Effector memory CD4-positive, alpha-beta T cell (primary cell): ENCODE results near the gene TNPO2.

Source experiments
- DNase-seq, 3 donors: peaks; one replicate each; pipeline ENCODE4 v3.0.0-alpha.2; 2020
- H3K27ac ChIP-seq: 2 replicates; pipeline ENCODE4 v1.7.0; 2013; ENCODE audit warnings: mild to moderate bottlenecking, low read length, moderate library complexity; ENCODE audit not compliant: insufficient read depth, poor library complexity, severe bottlenecking
- H3K27me3 ChIP-seq: replicated peaks from 2 replicates; pipeline ENCODE4 v1.7.0; 2013; ENCODE audit warnings: mild to moderate bottlenecking, low read length; ENCODE audit not compliant: insufficient read depth, control insufficient read depth, poor library complexity, severe bottlenecking
- H3K36me3 ChIP-seq: 2 replicates; pipeline ENCODE4 v1.7.0; 2013; ENCODE audit warnings: mild to moderate bottlenecking, low read length, moderate library complexity; ENCODE audit not compliant: control insufficient read depth, insufficient read depth
- H3K4me1 ChIP-seq: 2 replicates; pipeline ENCODE4 v1.7.0; 2013; ENCODE audit warnings: low read length, mild to moderate bottlenecking; ENCODE audit not compliant: control insufficient read depth, insufficient read depth, poor library complexity, severe bottlenecking
- H3K4me3 ChIP-seq: 2 replicates; pipeline ENCODE4 v1.7.0; 2013; ENCODE audit warnings: low read length, low read depth, mild to moderate bottlenecking; ENCODE audit not compliant: insufficient read depth, poor library complexity, severe bottlenecking
- H3K9me3 ChIP-seq: 2 replicates; pipeline ENCODE4 v1.7.0; 2013; ENCODE audit warnings: mild to moderate bottlenecking, low read length, moderate library complexity; ENCODE audit not compliant: control insufficient read depth
- total RNA-seq, 3 donors: gene quantifications; one replicate each; lab custom pipeline; 2026; lab: John Stamatoyannopoulos, UW

TNPO2 gene
- 55.5 to 59.8 (median 56.5) reads per million in 3 donors for total RNA-seq

DNA sequence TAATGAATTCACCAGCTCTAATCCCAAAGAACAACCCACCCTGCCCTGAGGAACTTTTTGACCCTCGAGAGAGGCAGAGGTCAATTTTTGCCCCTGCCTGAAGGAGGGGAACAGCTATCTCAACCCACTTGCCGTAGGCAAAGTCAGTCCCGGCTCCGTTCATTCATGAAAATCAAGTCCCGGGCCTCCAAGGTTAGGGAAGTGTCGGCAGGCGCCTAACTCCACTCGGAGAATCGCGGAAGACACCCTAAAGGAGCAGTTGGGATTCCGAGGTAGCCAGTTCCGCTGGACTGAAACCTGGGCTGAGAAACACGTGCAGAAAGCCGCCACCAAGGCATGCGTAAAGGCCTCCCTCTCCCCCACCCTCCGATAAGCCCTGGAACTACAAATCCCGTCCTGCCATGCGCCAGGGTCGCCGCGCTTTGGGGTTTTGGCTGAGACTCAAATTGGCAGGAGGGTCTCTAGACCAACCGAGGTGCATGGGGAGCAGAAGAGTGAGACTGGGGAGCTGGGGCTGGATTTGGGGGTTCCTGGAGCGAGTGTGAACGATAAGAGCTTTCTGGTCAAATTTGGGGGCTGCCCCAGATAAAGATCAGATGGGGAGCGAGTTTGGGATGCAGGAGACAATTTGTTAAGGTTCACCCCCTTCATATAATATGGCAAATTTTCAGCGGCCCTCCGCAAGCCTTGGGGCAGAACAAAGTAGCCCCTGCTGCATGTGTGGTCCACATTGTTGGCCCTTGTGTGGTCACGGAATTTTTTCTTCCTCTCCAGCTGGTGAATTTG is at the start of gene TNPO2:
TNPO2 (minus strand) TSS at position 292 of the 786 bp plus-strand sequence. CDS start 2,955 bp downstream, outside the sequence.
- H3K4me1 ChIP-seq, result peaks cover 19% of the 10 kb centered on the region
- H3K36me3 ChIP-seq, result peaks cover 10% of the 10 kb centered on the region
- H3K4me3 ChIP-seq, result peak within 1 kb of the TSS; percentile 55
- H3K27me3 ChIP-seq, result no peaks in the 10 kb centered on the region
- H3K27ac ChIP-seq, result peak within 1 kb of the TSS; percentile 75
- no peaks in the 10 kb centered on the region for H3K9me3 ChIP-seq
- peak in 2 of 3 donors; percentile 26 to 38 for DNase-seq

DNA sequence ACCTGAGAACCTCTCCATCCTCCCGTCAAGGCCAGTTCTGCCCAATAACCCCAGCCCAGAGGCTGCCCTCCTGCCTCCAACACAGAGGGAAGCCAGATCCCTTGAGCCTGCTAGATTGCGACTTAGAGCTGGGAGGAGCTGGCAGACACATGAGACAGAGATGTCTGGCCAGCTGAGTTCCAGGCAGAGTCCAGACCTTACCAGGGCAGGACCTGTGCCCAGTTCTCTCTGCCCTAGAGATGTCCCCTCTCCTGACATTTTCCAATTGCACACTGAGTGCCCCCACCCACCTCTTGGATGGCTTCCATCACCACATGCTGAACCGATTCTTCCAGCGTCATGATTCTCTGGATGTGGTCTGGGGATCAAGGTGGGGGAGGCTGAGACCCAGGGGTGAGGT is 48.6 kb upstream of the TNPO2 start:
- H3K27ac ChIP-seq, result no peak overlapping the region
- no peak for DNase-seq
- H3K4me1 ChIP-seq, result peaks cover 10% of the 10 kb centered on the region
- H3K9me3 ChIP-seq, result no peaks in the 10 kb centered on the region
- H3K27me3 ChIP-seq, result no peaks in the 10 kb centered on the region
- H3K4me3 ChIP-seq, result no peak overlapping the region
- no peaks in the 10 kb centered on the region for H3K36me3 ChIP-seq

DNA sequence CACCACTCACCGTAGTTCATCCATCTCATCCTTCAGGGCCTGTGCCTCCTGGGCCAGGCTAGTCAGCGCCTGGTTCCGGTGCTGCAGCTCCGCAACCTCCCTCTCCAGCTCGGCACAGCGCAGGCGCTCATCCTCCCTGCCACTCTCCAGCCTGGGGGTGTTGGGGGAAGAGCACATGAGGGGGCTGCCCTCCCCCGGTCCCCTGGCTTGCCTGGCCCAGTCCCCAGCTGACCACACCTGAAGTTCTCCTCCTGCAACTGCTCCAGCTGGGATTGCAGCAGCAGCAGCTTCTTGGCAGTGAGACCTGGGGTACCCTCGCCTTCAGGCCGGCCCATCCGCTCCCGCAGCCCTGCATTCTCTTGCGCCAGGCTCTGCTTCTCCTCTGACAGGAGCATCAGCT is 47.2 kb upstream of the TNPO2 start:
- Histone ChIP-seq H3K27ac (no peak overlapping the region), H3K36me3 (no peaks in the 10 kb centered on the region), H3K27me3 (no peaks in the 10 kb centered on the region), H3K9me3 (no peaks in the 10 kb centered on the region), H3K4me3 (no peak overlapping the region), H3K4me1 (peaks cover 7% of the 10 kb centered on the region)
- DNase-seq, result no peak

DNA sequence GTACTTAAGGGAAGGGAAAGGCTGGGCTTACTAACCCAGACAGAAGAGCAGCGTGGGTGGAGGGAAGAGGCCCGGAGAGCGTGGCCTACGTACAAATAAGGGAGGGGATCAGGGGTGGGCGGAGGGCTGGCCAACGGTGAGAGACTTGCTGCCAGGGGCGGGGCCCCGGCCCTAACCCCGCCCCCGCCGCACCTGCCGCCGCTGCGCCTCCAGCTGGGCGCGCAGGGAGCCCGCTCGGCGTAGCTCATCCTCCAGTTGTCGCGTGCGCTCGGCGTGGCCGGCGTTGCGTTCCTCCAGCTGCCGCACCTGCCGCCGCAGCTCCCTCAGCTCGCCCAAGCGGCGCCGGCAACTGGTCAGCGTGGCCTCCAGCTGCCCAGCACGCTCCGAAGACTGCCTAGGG is 46.0 kb upstream of the TNPO2 start:
- peaks cover 7% of the 10 kb centered on the region for H3K4me1 ChIP-seq
- H3K9me3 ChIP-seq, result no peaks in the 10 kb centered on the region
- H3K27ac ChIP-seq, result no peak overlapping the region
- DNase-seq, result peak in 2 of 3 donors; percentile 48 to 63
- H3K4me3 ChIP-seq, result no peak overlapping the region
- no peaks in the 10 kb centered on the region for H3K36me3 ChIP-seq
- H3K27me3 ChIP-seq, result no peaks in the 10 kb centered on the region

DNA sequence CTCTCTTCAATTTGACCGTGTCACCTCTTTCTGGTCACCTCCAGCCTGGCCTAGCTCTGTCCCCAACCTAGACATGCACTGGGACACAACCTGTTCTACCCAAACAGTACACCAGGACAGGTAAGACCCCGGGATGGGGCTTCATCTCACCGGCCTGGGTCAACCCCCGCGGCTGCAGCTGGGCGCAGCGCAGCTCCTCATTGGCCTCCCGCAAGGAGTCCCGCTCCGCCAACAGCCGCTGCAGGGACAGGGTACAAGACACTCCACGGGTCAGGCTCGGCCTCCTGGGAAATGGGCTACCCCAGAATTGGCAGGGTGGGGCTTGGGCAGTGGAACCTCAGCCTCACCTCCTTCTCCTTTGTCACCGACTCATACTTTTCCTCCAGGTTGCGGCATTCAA is 43.9 kb upstream of the TNPO2 start:
- DNase-seq, result no peak
- Histone ChIP-seq H3K36me3 (no peaks in the 10 kb centered on the region), H3K27ac (no peak overlapping the region), H3K27me3 (no peaks in the 10 kb centered on the region), H3K4me3 (no peak overlapping the region), H3K4me1 (peaks cover 7% of the 10 kb centered on the region), H3K9me3 (no peaks in the 10 kb centered on the region)

DNA sequence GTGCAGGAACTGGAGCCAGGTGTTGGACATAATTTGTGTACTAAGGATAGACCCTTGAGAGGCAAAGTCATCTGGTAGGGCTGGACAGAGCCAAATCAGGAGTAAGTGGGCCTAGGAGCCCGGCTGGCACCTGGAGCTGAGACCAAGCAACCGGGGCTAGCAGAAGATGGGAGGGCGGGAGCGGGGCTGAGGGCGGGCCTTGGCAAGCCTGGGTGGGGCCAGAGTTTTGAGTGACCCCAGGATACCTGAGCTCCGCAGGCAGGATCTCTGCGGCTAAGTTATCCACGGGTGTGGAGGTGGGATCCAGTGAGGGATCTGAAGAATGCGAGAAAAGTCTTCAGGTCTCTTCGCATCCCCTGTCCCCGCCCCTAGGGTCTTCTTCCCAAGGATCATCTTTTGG is 43.4 kb upstream of the TNPO2 start:
- H3K27ac ChIP-seq, result no peak overlapping the region
- no peaks in the 10 kb centered on the region for H3K36me3 ChIP-seq

DNA sequence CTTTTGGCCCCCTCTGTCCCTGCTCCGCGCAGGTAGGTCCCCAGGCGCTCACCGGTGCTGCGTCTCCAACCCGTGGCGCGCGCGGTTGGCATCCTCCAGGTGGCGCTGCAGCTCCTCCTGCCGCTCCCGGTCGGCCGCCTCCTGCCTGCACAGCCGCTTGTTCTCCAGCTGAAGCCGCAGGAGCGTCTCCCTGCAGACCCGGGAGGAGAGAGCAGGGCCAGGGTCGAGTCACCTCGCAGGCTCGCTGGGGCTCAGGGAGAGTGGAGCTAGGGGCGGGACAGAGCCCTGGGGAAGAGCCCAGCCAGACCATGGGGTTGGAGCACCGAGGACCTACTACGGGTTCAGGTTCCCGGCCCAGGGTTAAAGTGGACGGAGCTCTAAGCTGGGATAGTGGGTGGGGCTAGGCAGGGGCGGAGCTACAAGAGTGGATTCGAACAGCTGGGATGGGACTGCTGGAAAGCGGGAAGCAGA is 42.4 kb upstream of the TNPO2 start:
- H3K36me3 ChIP-seq, result no peaks in the 10 kb centered on the region
- no peaks in the 10 kb centered on the region for H3K9me3 ChIP-seq
- H3K4me1 ChIP-seq, result peaks cover 7% of the 10 kb centered on the region
- no peak overlapping the region for H3K4me3 ChIP-seq
- H3K27me3 ChIP-seq, result no peaks in the 10 kb centered on the region
- H3K27ac ChIP-seq, result no peak overlapping the region
- peak in 2 of 3 donors; percentile 69 to 77 for DNase-seq

More for the DNA sequence above, 43.4 kb upstream of the TNPO2 start:
- no peaks in the 10 kb centered on the region for H3K9me3 ChIP-seq
- H3K27me3 ChIP-seq, result no peaks in the 10 kb centered on the region
- H3K4me3 ChIP-seq, result no peak overlapping the region
- no peak for DNase-seq
- peaks cover 7% of the 10 kb centered on the region for H3K4me1 ChIP-seq

DNA sequence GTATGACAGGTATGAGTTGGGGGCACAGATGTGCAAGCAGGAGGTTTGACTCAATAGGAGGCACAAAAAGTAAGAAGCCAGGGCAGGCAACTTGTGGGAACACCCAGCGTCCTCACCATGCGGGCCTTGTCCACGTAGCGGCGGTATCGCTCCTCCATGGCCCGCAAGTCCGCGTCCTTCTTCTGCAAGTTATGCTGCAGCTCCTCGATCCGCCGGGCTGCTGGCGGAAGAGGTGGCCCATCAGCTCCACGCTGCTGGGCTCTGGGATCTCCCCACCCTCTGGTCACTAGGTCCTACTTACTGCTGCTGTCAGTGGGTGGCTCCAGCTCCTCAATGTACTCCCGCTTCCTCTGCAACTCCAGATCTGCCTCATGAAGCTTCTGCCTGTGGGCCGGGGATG is 41.0 kb upstream of the TNPO2 start:
- H3K27ac ChIP-seq, result no peak overlapping the region
- H3K27me3 ChIP-seq, result no peaks in the 10 kb centered on the region
- DNase-seq, result no peak
- H3K36me3 ChIP-seq, result no peaks in the 10 kb centered on the region
- H3K9me3 ChIP-seq, result no peaks in the 10 kb centered on the region
- peaks cover 3% of the 10 kb centered on the region for H3K4me1 ChIP-seq
- no peak overlapping the region for H3K4me3 ChIP-seq

DNA sequence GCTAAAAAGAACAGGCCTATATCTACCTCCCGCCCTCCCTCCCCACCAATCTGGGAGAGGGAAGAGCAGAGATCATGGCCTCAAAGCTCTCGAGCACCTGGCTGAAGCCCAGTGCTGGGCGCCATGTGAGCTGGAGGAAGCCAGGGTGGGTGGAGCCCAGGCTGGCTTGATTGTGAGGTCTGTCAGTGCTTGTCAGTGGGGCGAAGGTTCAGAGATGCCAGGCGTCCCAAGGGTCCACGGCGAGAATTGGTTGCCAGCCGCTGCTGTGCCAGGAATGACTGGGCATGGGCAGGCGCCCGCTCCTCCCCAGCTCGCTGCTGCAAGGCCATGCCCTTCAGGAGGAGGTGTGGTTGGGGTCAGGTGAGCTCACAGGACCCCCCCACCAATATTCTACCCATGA is 39.4 kb upstream of the TNPO2 start:
- DNase-seq, result no peak
- H3K27ac ChIP-seq, result no peak overlapping the region
- H3K9me3 ChIP-seq, result no peaks in the 10 kb centered on the region
- no peaks in the 10 kb centered on the region for H3K36me3 ChIP-seq
- H3K4me3 ChIP-seq, result no peak overlapping the region
- no peaks in the 10 kb centered on the region for H3K4me1 ChIP-seq
- no peaks in the 10 kb centered on the region for H3K27me3 ChIP-seq

DNA sequence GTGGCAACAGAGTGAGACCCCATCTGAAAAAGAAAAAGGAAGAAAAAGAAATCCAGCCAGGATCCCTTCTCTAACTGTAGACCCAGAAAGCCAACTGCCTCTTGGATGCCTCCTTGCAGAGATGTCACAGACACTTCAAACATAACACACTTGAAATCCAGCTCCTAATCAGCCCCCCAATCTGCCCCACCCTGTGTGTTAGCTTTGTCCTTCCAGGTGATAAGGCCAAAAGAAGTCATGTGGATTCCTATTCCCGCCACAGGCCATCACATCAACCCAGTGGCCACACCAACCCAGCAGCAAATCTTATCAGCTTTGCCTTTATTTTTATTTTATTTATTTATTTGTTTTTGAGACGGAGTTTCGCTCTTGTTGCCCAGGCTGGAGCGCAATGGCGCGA is 36.0 kb upstream of the TNPO2 start:
- H3K4me1 ChIP-seq, result peaks cover 5% of the 10 kb centered on the region
- no peaks in the 10 kb centered on the region for H3K27me3 ChIP-seq
- H3K4me3 ChIP-seq, result no peak overlapping the region
- H3K9me3 ChIP-seq, result no peaks in the 10 kb centered on the region
- no peak for DNase-seq
- H3K27ac ChIP-seq, result no peak overlapping the region
- no peaks in the 10 kb centered on the region for H3K36me3 ChIP-seq
